H1 (cell line): ENCODE results near the gene BUB1B. TPM values are rescaled to one million over a fixed set of nuclear protein-coding genes. Genes with fewer than 3 reads are reported as not detected.

Source experiments
- CTCF ChIA-PET: fragments of 300-600 bp; sonication (Branson Sonifier 250); formaldehyde crosslinking; loops from one replicate; lab custom pipeline; 2021; ENCODE audit not compliant: partially characterized antibody; lab: Charles Lee
- POLR2A ChIA-PET: fragments of 300-600 bp; sonication (Branson Sonifier 250); formaldehyde crosslinking; loops from one replicate; lab custom pipeline; 2021; ENCODE audit warnings: inconsistent platforms; ENCODE audit not compliant: partially characterized antibody; lab: Charles Lee
- DNase-seq, 2 experiments: peaks; one replicate each; pipeline versions ENCODE4 v3.0.0 to v3.0.0-alpha.2; 2010 to 2022; ENCODE audit warnings: low spot score in 2 of 2, low read depth in 1 of 2, mixed read lengths in 1 of 2
- FAIRE-seq: peaks from 2 replicates; lab custom pipeline; 2011; peaks lifted over from hg19 to GRCh38; lab: Jason Lieb, UNC
- H2AFZ ChIP-seq: 2 replicates; pipeline ENCODE4 v1.8.1; 2012; ENCODE audit warnings: low read length, inconsistent platforms
- H2AK5ac ChIP-seq: 2 replicates; pipeline ENCODE4 v1.6.1; 2013; ENCODE audit warnings: low read depth, low read length
- H2BK120ac ChIP-seq: replicated peaks from 2 replicates; pipeline ENCODE3; 2013; ENCODE audit warnings: low read depth, low read length, inconsistent platforms
- H2BK12ac ChIP-seq: 2 replicates; pipeline ENCODE4 v1.6.1; 2013; ENCODE audit warnings: low read depth, low read length
- H2BK15ac ChIP-seq: 2 replicates; pipeline ENCODE4 v1.6.1; 2013; ENCODE audit warnings: low read length
- H2BK20ac ChIP-seq: 2 replicates; pipeline ENCODE4 v1.6.1; 2013; ENCODE audit warnings: low read length
- H2BK5ac ChIP-seq: 2 replicates; pipeline ENCODE4 v1.6.1; 2013; ENCODE audit warnings: low read depth, low read length
- H3K14ac ChIP-seq: 2 replicates; pipeline ENCODE4 v1.6.1; 2013; ENCODE audit warnings: inconsistent platforms; ENCODE audit not compliant: insufficient read length
- H3K18ac ChIP-seq: 2 replicates; pipeline ENCODE4 v1.6.1; 2013; ENCODE audit warnings: low read length; ENCODE audit errors: extremely low read depth
- H3K23ac ChIP-seq: 2 replicates; pipeline ENCODE4 v1.6.1; 2013; ENCODE audit warnings: inconsistent platforms; ENCODE audit not compliant: insufficient read length
- H3K23me2 ChIP-seq: 2 replicates; pipeline ENCODE4 v1.6.1; 2013; ENCODE audit warnings: low read depth, low read length
- H3K27ac ChIP-seq: 2 replicates; pipeline ENCODE4 v1.6.1; 2011; ENCODE audit warnings: low read depth, low read length, inconsistent platforms
- H3K27me3 ChIP-seq, 4 experiments: replicated peaks in 1 of 4; 1 replicate in 1 of 4; 2 replicates in 3 of 4; pipeline versions ENCODE4 v1.6.1 to v1.8.1; 2011 to 2013; ENCODE audit warnings: low read length in 3 of 4, mild to moderate bottlenecking in 3 of 4, inconsistent platforms in 2 of 4, mixed read lengths in 2 of 4, moderate library complexity in 1 of 4; ENCODE audit not compliant: control insufficient read depth in 3 of 4, insufficient read depth in 3 of 4; ENCODE audit errors: extremely low read depth in 1 of 4
- H3K36me3 ChIP-seq, 4 experiments: 2 replicates each; pipeline versions ENCODE4 v1.6.1 to v1.8.1; 2011 to 2013; ENCODE audit warnings: mild to moderate bottlenecking in 4 of 4, low read length in 3 of 4, moderate library complexity in 2 of 4, control low read depth in 1 of 4, inconsistent platforms in 1 of 4; ENCODE audit not compliant: insufficient read depth in 4 of 4, control insufficient read depth in 2 of 4
- H3K4ac ChIP-seq: replicated peaks from 2 replicates; pipeline ENCODE3; 2013; ENCODE audit warnings: low read length, low read depth, mixed read lengths, inconsistent platforms; ENCODE audit not compliant: insufficient read length
- H3K4me1 ChIP-seq, 4 experiments: replicated peaks in 1 of 4; 1 replicate in 1 of 4; 2 replicates in 3 of 4; pipeline versions ENCODE4 v1.6.1 to v1.8.1; 2011 to 2013; ENCODE audit warnings: low read length in 3 of 4, inconsistent platforms in 2 of 4, mixed read lengths in 1 of 4; ENCODE audit not compliant: insufficient read depth in 4 of 4, control insufficient read depth in 3 of 4
- H3K4me2 ChIP-seq, 2 experiments: 2 replicates each; pipeline versions ENCODE4 v1.6.1 to v1.8.1; 2011 to 2013; ENCODE audit warnings: low read depth in 2 of 2, low read length in 2 of 2, control low read depth in 1 of 2, inconsistent platforms in 1 of 2, mild to moderate bottlenecking in 1 of 2; ENCODE audit not compliant: insufficient read depth in 1 of 2
- H3K4me3 ChIP-seq, 4 experiments: fragments of 200-600, 300-600 bp in 1 of 4; sonication (generic), shearing (Covaris generic), sonication (Bioruptor Twin) in 1 of 4; 2 replicates each; pipeline versions ENCODE4 v1.5.1 to v1.8.1; 2011 to 2016; ENCODE audit warnings: low read length in 4 of 4, low read depth in 3 of 4, control low read depth in 2 of 4, inconsistent platforms in 2 of 4, mild to moderate bottlenecking in 2 of 4, mixed read lengths in 1 of 4, moderate library complexity in 1 of 4; ENCODE audit not compliant: insufficient read depth in 2 of 4; ENCODE audit errors: extremely low read depth in 1 of 4
- H3K56ac ChIP-seq: replicated peaks from 2 replicates; pipeline ENCODE3; 2013; ENCODE audit warnings: low read depth, mild to moderate bottlenecking, mixed read lengths, low read length, inconsistent platforms; ENCODE audit not compliant: insufficient read length
- H3K79me1 ChIP-seq: 2 replicates; pipeline ENCODE4 v1.6.1; 2013; ENCODE audit warnings: low read depth, low read length, control low read depth
- H3K79me2 ChIP-seq, 2 experiments: 2 replicates each; pipeline versions ENCODE4 v1.6.1 to v1.8.1; 2012 to 2013; ENCODE audit warnings: low read length in 2 of 2, mild to moderate bottlenecking in 2 of 2, inconsistent platforms in 1 of 2; ENCODE audit not compliant: insufficient read depth in 2 of 2, control insufficient read depth in 1 of 2
- H3K9ac ChIP-seq, 4 experiments: replicated peaks in 1 of 4; 1 replicate in 1 of 4; 2 replicates in 3 of 4; pipeline versions ENCODE4 v1.6.1 to v1.8.1; 2011 to 2013; ENCODE audit warnings: low read depth in 3 of 4, low read length in 3 of 4, control low read depth in 2 of 4, mild to moderate bottlenecking in 2 of 4, moderate library complexity in 2 of 4, inconsistent platforms in 1 of 4; ENCODE audit errors: extremely low read depth in 1 of 4
- H3K9me3 ChIP-seq, 2 experiments: 2 replicates each; pipeline versions ENCODE4 v1.6.1 to v1.8.1; 2012 to 2013; ENCODE audit warnings: mild to moderate bottlenecking in 2 of 2, moderate library complexity in 2 of 2, control low read depth in 1 of 2, inconsistent platforms in 1 of 2, low read depth in 1 of 2, low read length in 1 of 2, mixed read lengths in 1 of 2; ENCODE audit not compliant: insufficient read depth in 2 of 2
- H4K20me1 ChIP-seq, 2 experiments: replicated peaks in 1 of 2; 2 replicates each; pipeline versions ENCODE3 to v1.8.1; 2011 to 2013; ENCODE audit warnings: inconsistent platforms in 2 of 2, low read length in 2 of 2, mild to moderate bottlenecking in 1 of 2; ENCODE audit not compliant: insufficient read depth in 2 of 2, control insufficient read depth in 1 of 2
- H4K5ac ChIP-seq: 2 replicates; pipeline ENCODE4 v1.6.1; 2013; ENCODE audit warnings: low read length, low read depth, mixed read lengths, inconsistent platforms; ENCODE audit not compliant: insufficient read length
- H4K8ac ChIP-seq: 2 replicates; pipeline ENCODE4 v1.8.0; 2013; ENCODE audit warnings: mild to moderate bottlenecking, moderate library complexity, low read length, inconsistent platforms; ENCODE audit not compliant: insufficient read depth; ENCODE audit errors: extremely low read depth
- H4K91ac ChIP-seq: replicated peaks from 2 replicates; pipeline ENCODE3; 2013; ENCODE audit warnings: low read length, mixed read lengths, inconsistent platforms; ENCODE audit not compliant: insufficient read length
- CEBPB ChIP-seq: IDR thresholded peaks from 2 replicates; pipeline ENCODE4 v1.6.1; 2012; ENCODE audit warnings: low read depth, low read length
- EGR1 ChIP-seq: IDR thresholded peaks from 2 replicates; pipeline ENCODE4 v1.6.1; 2011; ENCODE audit warnings: low read depth, low read length, borderline replicate concordance
- RAD21 ChIP-seq, 2 experiments: IDR thresholded peaks in 1 of 2; conservative IDR thresholded peaks in 1 of 2; 2 replicates each; pipeline ENCODE4 v1.6.1; 2011; ENCODE audit warnings: low read depth in 2 of 2, low read length in 2 of 2, improper control_type of control experiment in 1 of 2, inconsistent platforms in 1 of 2, mild to moderate bottlenecking in 1 of 2, moderate library complexity in 1 of 2
- RBBP5 ChIP-seq: IDR thresholded peaks from 2 replicates; pipeline ENCODE4 v1.7.1; 2012; ENCODE audit warnings: low read depth, mild to moderate bottlenecking, inconsistent platforms, low read length, moderate library complexity, borderline replicate concordance
- WGBS, 2 experiments: shearing (Covaris generic) in 1 of 2; methylation state at CpG; one replicate each; pipeline versions ENCODE4 v1.1.6 to v1.1.7; 2013 to 2015; ENCODE audit warnings: low lambda C conversion rate in 2 of 2, mixed read lengths in 2 of 2, inconsistent platforms in 1 of 2, low coverage in 1 of 2, missing lambda C conversion rate in 1 of 2; ENCODE audit not compliant: insufficient replicate concordance in 2 of 2, insufficient coverage in 1 of 2, insufficient read length in 1 of 2; ENCODE audit errors: extremely low coverage in 1 of 2, missing lambda C conversion rate in 1 of 2; 5-methylcytosine and 5-hydroxymethylcytosine counted together
- polyA plus RNA-seq, 7 experiments: library from polyadenylated mRNA; depleted of rRNA in 3 of 7; stranded (reverse) in 5 of 7; unstranded in 2 of 7; fragments of >200 nt in 5 of 7; fragments of 200-250 nt in 2 of 7; gene quantifications; 1 replicate in 5 of 7; 2 replicates in 1 of 7; 4 replicates in 1 of 7; pipeline versions ENCODE4 v1.2.1 to v1.2.3, GENCODE V29; 2011 to 2013; ENCODE audit warnings: missing spikeins in 2 of 7, mixed read lengths in 2 of 7
- total RNA-seq: library from RNA; stranded (reverse); fragmentation: NEBNext Ultra II Directional; extraction: Animal tissue kit (Norgen Biotek cat#: 25700); gene quantifications from 2 replicates; pipeline ENCODE4 v1.2.1, GENCODE V29; 2021
- TF ChIP-seq, protein P1 (sequence below): IDR thresholded peaks from 2 replicates; pipeline ENCODE4 v1.6.1; 2011; ENCODE audit warnings: low read depth, mild to moderate bottlenecking, low read length; ENCODE audit not compliant: insufficient read depth

BUB1B gene
- total and polyA plus RNA-seq, 2 of the 8 experiments (the other 6 are each of a cell fraction or from before 2014, with no cell fraction given) = 48.9 to 144 TPM

DNA sequence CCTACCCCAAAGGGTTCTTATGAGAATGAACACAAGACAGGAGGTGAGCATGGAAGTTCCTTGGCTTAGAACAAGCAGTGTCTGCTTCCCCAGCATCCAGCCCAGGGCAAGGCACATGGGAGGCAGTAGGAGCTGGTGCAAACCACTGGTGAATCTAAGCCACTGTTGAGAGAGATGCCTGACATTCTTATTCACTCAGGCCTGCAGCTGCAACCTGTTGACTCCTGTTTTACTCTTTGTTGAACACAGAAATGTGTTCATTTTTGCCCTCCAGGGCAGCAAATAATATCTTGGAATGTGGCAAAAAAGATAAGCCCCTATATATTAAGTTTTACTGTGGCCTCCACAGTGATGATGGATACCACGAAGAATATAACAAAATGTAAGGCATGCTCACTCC lies 69.1 kb downstream of the BUB1B start:
- Histone ChIP-seq H3K23ac (no peak overlapping the region), H2BK12ac (no peak overlapping the region), H2BK120ac (no peak overlapping the region), H4K91ac (no peak overlapping the region), H3K27ac (no peak overlapping the region), H3K14ac (no peak overlapping the region), H3K9me3 (no peaks in the 10 kb centered on the region), H3K4me3 (no peak overlapping the region), H2BK20ac (no peak overlapping the region), H4K8ac (no peak overlapping the region), H4K20me1 (peaks cover 0 to 2% of the 10 kb centered on the region in 2 experiments), H3K4me2 (no peak overlapping the region), H3K23me2 (no peaks in the 10 kb centered on the region), H3K4me1 (no peaks in the 10 kb centered on the region), H2AK5ac (no peak overlapping the region), H3K4ac (no peak overlapping the region), H3K56ac (no peak overlapping the region), H3K36me3 (peaks cover 5 to 34% (median 11%) of the 10 kb centered on the region in 4 experiments; a peak in 5 of 8 replicates), H3K27me3 (no peaks in the 10 kb centered on the region), H2BK15ac (no peak overlapping the region), H3K9ac (no peak overlapping the region), H2AFZ (no peak overlapping the region), H3K79me1 (no peaks in the 10 kb centered on the region; the same call in 1 of the 2 replicates), H4K5ac (no peak overlapping the region), H2BK5ac (no peak overlapping the region), H3K18ac (no peak overlapping the region), H3K79me2 (no peaks in the 10 kb centered on the region)
- no peak for TF ChIP-seq CEBPB
- no peak for TF ChIP-seq EGR1
- TF ChIP-seq RBBP5 = no peak
- TF ChIP-seq, protein P1, sequence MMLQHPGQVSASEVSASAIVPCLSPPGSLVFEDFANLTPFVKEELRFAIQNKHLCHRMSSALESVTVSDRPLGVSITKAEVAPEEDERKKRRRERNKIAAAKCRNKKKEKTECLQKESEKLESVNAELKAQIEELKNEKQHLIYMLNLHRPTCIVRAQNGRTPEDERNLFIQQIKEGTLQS = no peak
- TF ChIP-seq RAD21 (IDR thresholded peaks at IDR 0.05 in 1 of 2, conservative IDR thresholded peaks at IDR 0.05 in 1 of 2; ENCODE audit: low read depth in 2 of 2, low read length in 2 of 2) = no peak
- POLR2A ChIA-PET = interaction anchor here (0.6 to 2.7 kb wide), 8 partner anchors 10 to 176 kb away, joined by 3 to 17 read pairs (median 4); partner anchors contain the start of genes IVD, KNSTRN and PAK6
- no peak for DNase-seq
- 73% methylated on average over 1 of the region's 1 CpG; no CpG with 5 or more reads in 1 of the 2 experiments for WGBS, 2 experiments
- CTCF ChIA-PET = interaction anchor here (0.6 to 46.3 kb wide), 7 partner anchors 12 to 108 kb away, joined by 3 to 1340 read pairs (median 6); no protein-coding TSS in a partner anchor
- FAIRE-seq = no peak
